Measurements from ENCODE around the gene ALG8. TPM values are rescaled to one million over a fixed set of nuclear protein-coding genes. Genes with fewer than 3 reads are reported as not detected.
A peak's percentile ranks its signal among the peaks of the same experiment; 100 is the strongest.

Gene ALG8
- total and polyA plus RNA-seq, 2 of the 8 experiments (the other 6 are each of a cell fraction or from before 2014, with no cell fraction given): 66.7 to 84.3 TPM

DNA sequence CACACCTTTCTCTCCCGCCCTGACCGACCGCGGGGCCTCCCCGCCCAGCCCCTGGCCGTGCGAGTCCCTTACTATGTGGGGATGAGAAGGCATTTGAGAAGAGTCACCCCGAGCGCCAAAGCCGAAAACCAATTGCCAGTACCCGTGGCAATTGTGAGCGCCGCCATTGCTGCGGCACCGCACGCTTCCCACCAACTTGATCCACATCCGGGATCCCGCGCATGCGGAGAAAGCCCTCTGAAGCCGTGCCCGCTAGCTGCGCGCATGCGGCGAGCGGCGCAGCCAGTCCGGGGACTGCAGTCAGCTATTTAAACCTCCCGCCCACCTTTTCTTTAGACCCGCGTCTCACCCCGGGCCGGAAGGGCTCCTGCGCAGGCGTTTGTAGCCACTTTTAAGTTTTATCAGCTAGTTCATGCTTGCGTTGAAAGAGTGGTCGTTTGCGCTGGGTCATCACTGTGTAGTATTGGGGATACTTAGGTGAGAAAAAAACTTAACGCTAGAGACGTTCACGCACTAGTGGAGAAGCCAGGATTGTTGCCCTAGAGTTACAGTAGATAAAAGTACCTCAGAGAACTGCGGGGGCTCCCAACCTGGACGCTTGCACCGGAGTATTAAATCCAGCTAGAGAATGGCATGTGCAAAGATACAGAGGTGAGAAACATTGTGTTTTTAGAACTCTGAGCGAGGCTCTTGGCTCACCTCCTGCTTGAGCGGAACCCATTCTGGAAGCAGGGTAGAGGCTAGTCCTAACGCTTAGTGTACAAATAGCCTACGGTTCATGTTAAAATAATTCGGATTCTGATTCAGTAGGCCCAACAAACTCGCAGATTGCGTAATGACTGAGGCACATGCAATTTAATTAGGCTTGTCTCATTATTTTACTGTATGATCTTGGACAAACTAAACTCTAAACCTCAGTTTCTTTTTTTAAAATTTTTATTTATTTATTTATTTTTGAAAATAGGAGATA, at the start of gene ALG8 (continued):
- TF ChIP-seq TAF7 (optimal IDR thresholded peaks at IDR 0.05; ENCODE audit: borderline replicate concordance, low read depth, low read length) (peak; percentile 89), SIN3A (conservative IDR thresholded peaks at IDR 0.05 in 1 of 2, IDR thresholded peaks at IDR 0.05 in 1 of 2; ENCODE audit: low read depth in 1 of 2, low read length in 2 of 2) (peak; percentile 66 to 73; a peak in 1 of 4 replicates), HDAC6 (IDR thresholded peaks at IDR 0.05; ENCODE audit: low read depth, low read length) (no peak), RFX5 (IDR thresholded peaks at IDR 0.05; ENCODE audit: borderline replicate concordance, low read depth, low read length) (no peak), CBX5 (IDR thresholded peaks at IDR 0.05; ENCODE audit: low read depth, low read length) (no peak)
